K562 (cell line): ENCODE measurements around the gene LAPTM5. TPM values are rescaled to one million over a fixed set of nuclear protein-coding genes. Genes with fewer than 3 reads are reported as not detected.

Source experiments
- CREB1 ChIP-seq, 2 experiments: sonication (generic) in 1 of 2; formaldehyde crosslinking in 1 of 2; IDR thresholded peaks; 2 replicates each; pipeline versions ENCODE4 v1.6.1 to v1.8.0; 2012 to 2022; ENCODE audit warnings: inconsistent platforms in 1 of 2, mild to moderate bottlenecking in 1 of 2, missing genetic modification reagents in 1 of 2, moderate library complexity in 1 of 2
- CREBBP ChIP-seq: IDR thresholded peaks from one replicate; pipeline ENCODE4 v1.6.1; 2012; ENCODE audit warnings: low read depth, mild to moderate bottlenecking, control low read depth, inconsistent platforms, low read length
- E2F4 ChIP-seq: sonication (generic); formaldehyde crosslinking; IDR thresholded peaks from 2 replicates; pipeline ENCODE4 v1.8.0; 2022; ENCODE audit warnings: mild to moderate bottlenecking, low read depth, missing genetic modification reagents
- FOSL1 ChIP-seq: fragments of 200-800 bp; sonication (Bioruptor generic); conservative IDR thresholded peaks from 2 replicates; pipeline ENCODE4 v1.6.1; 2016; ENCODE audit warnings: missing genetic modification characterization, missing compliant biosample characterization
- FOXA3 ChIP-seq, 2 experiments: fragments of 450-650 bp in 1 of 2; sonication (generic) in 1 of 2; formaldehyde crosslinking; IDR thresholded peaks in 1 of 2; conservative IDR thresholded peaks in 1 of 2; 2 replicates each; pipeline versions ENCODE4 v1.4.0 to v1.8.0; 2020 to 2022; ENCODE audit warnings: mild to moderate bottlenecking in 2 of 2, missing genetic modification reagents in 1 of 2
- HMG20B ChIP-seq: fragments of 250-450 bp; sonication (Bioruptor Pico); IDR thresholded peaks from 2 replicates; pipeline ENCODE4 v1.5.0; 2021; ENCODE audit warnings: mild to moderate bottlenecking
- KDM2B ChIP-seq: fragments of 250-450 bp; sonication (Bioruptor Pico); IDR thresholded peaks from 2 replicates; pipeline ENCODE4 v1.8.0; 2021; ENCODE audit warnings: mild to moderate bottlenecking, moderate library complexity
- MAFK ChIP-seq: IDR thresholded peaks from 2 replicates; pipeline ENCODE4 v1.6.1; 2011; ENCODE audit warnings: low read length, improper control_type of control experiment
- MEIS2 ChIP-seq: fragments of 450-650 bp; IDR thresholded peaks from 2 replicates; pipeline ENCODE4 v1.6.1; 2014; ENCODE audit warnings: mild to moderate bottlenecking; ENCODE audit not compliant: partially characterized antibody
- NR4A1 ChIP-seq, 2 experiments: fragments of 250-450 bp in 1 of 2; fragments of 450-650 bp in 1 of 2; sonication (Bioruptor Pico) in 1 of 2; IDR thresholded peaks; 2 replicates each; pipeline versions ENCODE4 v1.4.0 to v1.6.1; 2016 to 2020; ENCODE audit warnings: mild to moderate bottlenecking in 2 of 2, missing compliant biosample characterization in 1 of 2, missing genetic modification characterization in 1 of 2, moderate library complexity in 1 of 2
- POLR2B ChIP-seq: fragments of 450-650 bp; IDR thresholded peaks from 2 replicates; pipeline ENCODE4 v1.6.1; 2018; ENCODE audit warnings: low read depth; ENCODE audit not compliant: partially characterized antibody
- PURB ChIP-seq: sonication (generic); formaldehyde crosslinking; IDR thresholded peaks from 2 replicates; pipeline ENCODE4 v1.9.0; 2021; ENCODE audit warnings: low read depth, mild to moderate bottlenecking, missing genetic modification reagents
- RBBP5 ChIP-seq: fragments of 200-600 bp; sonication (generic); IDR thresholded peaks from 2 replicates; pipeline ENCODE4 v1.6.1; 2012; ENCODE audit warnings: borderline replicate concordance, mild to moderate bottlenecking, low read length, control low read depth, inconsistent platforms; ENCODE audit not compliant: insufficient read depth, poor library complexity, severe bottlenecking
- SMAD2 ChIP-seq: fragments of 150-350 bp; IDR thresholded peaks from 2 replicates; pipeline ENCODE4 v1.6.1; 2014; ENCODE audit warnings: low read depth, mild to moderate bottlenecking, low read length
- TRIM28 ChIP-seq: fragments of 450-650 bp; IDR thresholded peaks from 2 replicates; pipeline ENCODE4 v1.6.1; 2017
- ZBTB26 ChIP-seq: fragments of 450-650 bp; formaldehyde crosslinking; IDR thresholded peaks from 2 replicates; pipeline ENCODE4 v1.4.0; 2022; ENCODE audit warnings: missing genetic modification characterization
- ZFP36 ChIP-seq: fragments of 150-350 bp; IDR thresholded peaks from 2 replicates; pipeline ENCODE4 v1.6.1; 2018; ENCODE audit warnings: low read length, low read depth; ENCODE audit not compliant: partially characterized antibody
- ZFX ChIP-seq: sonication (generic); formaldehyde crosslinking; IDR thresholded peaks from 2 replicates; pipeline ENCODE4 v1.8.0; 2022; ENCODE audit warnings: mild to moderate bottlenecking, missing genetic modification reagents, moderate library complexity
- ZNF197 ChIP-seq: fragments of 200-800 bp; sonication (Bioruptor generic); IDR thresholded peaks from 2 replicates; pipeline ENCODE4 v1.6.1; 2016; ENCODE audit warnings: low read depth, missing genetic modification characterization, missing compliant biosample characterization
- ZNF239 ChIP-seq: fragments of 250-450 bp; sonication (Bioruptor Pico); IDR thresholded peaks from 2 replicates; pipeline ENCODE4 v1.4.0; 2020; ENCODE audit warnings: mild to moderate bottlenecking
- ZNF609 ChIP-seq: sonication (generic); formaldehyde crosslinking; IDR thresholded peaks from 2 replicates; pipeline ENCODE4 v1.8.1; 2023; ENCODE audit warnings: missing genetic modification reagents, mild to moderate bottlenecking, borderline replicate concordance
- polyA plus RNA-seq, 8 experiments: library from polyadenylated mRNA; depleted of rRNA in 4 of 8; stranded (reverse) in 5 of 8; unstranded in 3 of 8; fragments of >200 nt; fragmentation: Nextera tagmentation in 2 of 8; fragmentation: Illumina TruSeq in 1 of 8; extraction: Ambion mirVana in 2 of 8; extraction: Trizol in 1 of 8; gene quantifications; 2 replicates each; pipeline versions ENCODE4 v1.2.1 to v1.2.3, GENCODE V29; 2011 to 2014; ENCODE audit warnings: inconsistent platforms in 1 of 8, missing spikeins in 1 of 8
- total RNA-seq, 7 experiments: library from RNA; depleted of rRNA in 6 of 7; stranded (reverse); fragments of >200 nt in 6 of 7; fragmentation: Illumina TruSeq in 2 of 7; extraction: Trizol in 2 of 7; gene quantifications; 2 replicates each; pipeline versions ENCODE4 v1.2.1 to v1.2.3, GENCODE V29; 2011 to 2021; ENCODE audit warnings: low replicate concordance in 1 of 7

Gene LAPTM5
- total and polyA plus RNA-seq, 9 of the 15 experiments (the other 6 are each of a cell fraction or from before 2014, with no cell fraction given), result 2.4 to 47.3 (median 20.3) TPM

GRCh38 chr1:30763651-30764248, 6.2 kb upstream of the LAPTM5 start (continued):
- TF ChIP-seq HMG20B (CRISPR knock-in tag) (no peak), ZNF197 (CRISPR knock-in tag) (no peak), FOSL1 (tag) (no peak), KDM2B (no peak), POLR2B (no peak), E2F4 (no peak), MAFK (no peak), SMAD2 (no peak), RBBP5 (no peak), MEIS2 (no peak), ZNF609 (CRISPR knock-in tag) (no peak), ZFX (CRISPR knock-in tag) (no peak), CREB1 (IDR thresholded peaks at IDR 0.05) (no peak), CREB1 (CRISPR knock-in tag; IDR thresholded peaks at IDR 0.05) (no peak), PURB (no peak), CREBBP (no peak), NR4A1 (CRISPR knock-in tag; IDR thresholded peaks at IDR 0.05) (no peak), NR4A1 (tag; IDR thresholded peaks at IDR 0.05) (no peak), ZBTB26 (CRISPR knock-in tag) (no peak), TRIM28 (no peak), ZNF239 (CRISPR knock-in tag) (peak; percentile 33; the same call in 1 of the 2 replicates), ZFP36 (no peak), FOXA3 (CRISPR knock-in tag; conservative IDR thresholded peaks at IDR 0.05 in 1 of 2, IDR thresholded peaks at IDR 0.05 in 1 of 2) (no peak)
